Epithelial cell of esophagus (primary cell): ENCODE results near the gene LSR.

Experiments used
- DNase-seq: peaks from one replicate; pipeline ENCODE4 v3.0.0; 2010; ENCODE audit warnings: low read depth
- H3K4me3 ChIP-seq: 2 replicates; pipeline ENCODE4 v1.5.1; 2011; ENCODE audit warnings: mild to moderate bottlenecking, low read length, control low read depth
- CTCF ChIP-seq: IDR thresholded peaks from 2 replicates; pipeline ENCODE4 v1.5.1; 2011; ENCODE audit warnings: low read depth, mild to moderate bottlenecking, low read length, control low read depth, inconsistent platforms; ENCODE audit not compliant: insufficient read depth; ENCODE audit errors: missing control alignments

The LSR gene

DNA sequence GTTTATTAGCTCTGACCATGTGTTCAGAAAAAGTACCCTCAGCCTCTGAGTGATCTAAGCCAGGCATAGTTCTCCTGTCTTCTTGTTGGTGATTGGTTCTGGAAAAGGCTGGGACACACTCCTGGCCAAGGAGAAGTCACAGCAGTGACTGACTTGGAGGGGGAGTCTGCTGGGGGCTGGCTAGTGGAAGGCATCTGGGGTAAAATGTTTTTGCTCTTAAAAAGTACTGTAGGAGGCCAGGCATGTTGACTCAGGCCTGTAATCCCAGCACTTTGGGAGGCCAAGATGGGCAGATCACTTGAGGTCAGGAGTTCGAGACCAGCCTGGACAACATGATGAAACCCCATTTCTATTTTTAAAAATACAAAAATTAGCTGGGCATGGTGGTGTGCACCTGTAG is 41.9 kb upstream of the LSR start:
- no peak overlapping the region for H3K4me3 ChIP-seq
- no peak for DNase-seq
- no peak for TF ChIP-seq CTCF

GRCh38 chr19:35207391-35207871 is 41.4 kb upstream of the LSR start:
- no peak overlapping the region for H3K4me3 ChIP-seq
- TF ChIP-seq CTCF: no peak
- peak; percentile 22 for DNase-seq

GRCh38 chr19:35208121-35208520 is 40.7 kb upstream of the LSR start:
- TF ChIP-seq CTCF: no peak
- no peak for DNase-seq
- no peak overlapping the region for H3K4me3 ChIP-seq

DNA sequence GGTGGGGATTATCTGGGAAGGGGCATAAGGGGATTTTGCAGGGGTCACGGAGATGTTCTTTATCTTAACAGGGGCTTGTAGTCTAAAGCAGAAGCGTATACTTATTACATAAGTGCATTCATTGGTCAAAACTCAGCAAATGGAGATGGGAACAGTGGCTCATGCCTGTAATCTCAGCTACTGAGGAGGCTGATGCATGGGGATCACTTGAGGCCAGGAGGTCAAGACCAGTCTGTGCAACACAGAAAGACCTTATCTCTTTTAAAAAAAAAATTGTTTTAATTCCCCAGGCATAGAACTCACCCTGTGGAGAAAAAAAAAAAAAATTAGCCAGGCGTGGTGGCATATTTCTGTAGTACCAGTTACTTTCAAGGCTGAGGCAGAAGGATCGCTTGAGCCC is 39.2 kb upstream of the LSR start:
- no peak overlapping the region for H3K4me3 ChIP-seq
- TF ChIP-seq CTCF: no peak
- DNase-seq: no peak

DNA sequence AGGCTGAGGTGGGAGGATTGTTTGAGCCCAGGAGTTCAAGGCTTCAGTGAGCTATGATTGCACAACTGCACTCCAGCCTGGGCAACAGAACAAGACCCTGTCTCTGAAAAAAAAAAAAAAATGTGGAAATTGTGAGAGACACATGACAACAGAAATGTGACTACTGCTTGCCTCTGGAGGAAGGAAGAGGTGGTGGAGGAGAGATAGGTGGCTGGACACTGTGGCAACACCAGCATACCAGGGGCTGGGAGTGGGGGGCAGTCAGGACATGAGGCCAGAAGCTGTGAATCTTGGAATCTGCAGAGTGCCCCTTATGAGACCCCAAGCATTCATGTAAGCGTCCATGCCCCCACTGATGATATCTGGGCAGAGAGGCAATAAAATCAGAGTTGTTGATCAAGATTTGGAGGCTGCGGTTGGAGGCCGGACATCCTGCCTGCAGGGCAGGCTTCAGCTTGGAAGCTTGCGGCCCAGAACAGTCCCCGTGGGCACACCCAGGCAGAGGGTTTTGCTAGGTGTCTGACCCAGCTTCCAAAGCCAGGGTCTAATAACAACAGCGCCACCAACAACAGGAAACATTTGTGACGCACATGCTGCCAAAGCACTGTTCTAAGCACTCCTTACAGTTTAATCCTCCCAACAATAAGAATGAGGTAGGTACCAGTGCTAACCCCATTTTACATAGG is 37.1 kb upstream of the LSR start:
- no peak overlapping the region for H3K4me3 ChIP-seq
- no peak for DNase-seq
- no peak for TF ChIP-seq CTCF

GRCh38 chr19:35212241-35212640 is 36.6 kb upstream of the LSR start:
- no peak for DNase-seq
- no peak for TF ChIP-seq CTCF
- no peak overlapping the region for H3K4me3 ChIP-seq

DNA sequence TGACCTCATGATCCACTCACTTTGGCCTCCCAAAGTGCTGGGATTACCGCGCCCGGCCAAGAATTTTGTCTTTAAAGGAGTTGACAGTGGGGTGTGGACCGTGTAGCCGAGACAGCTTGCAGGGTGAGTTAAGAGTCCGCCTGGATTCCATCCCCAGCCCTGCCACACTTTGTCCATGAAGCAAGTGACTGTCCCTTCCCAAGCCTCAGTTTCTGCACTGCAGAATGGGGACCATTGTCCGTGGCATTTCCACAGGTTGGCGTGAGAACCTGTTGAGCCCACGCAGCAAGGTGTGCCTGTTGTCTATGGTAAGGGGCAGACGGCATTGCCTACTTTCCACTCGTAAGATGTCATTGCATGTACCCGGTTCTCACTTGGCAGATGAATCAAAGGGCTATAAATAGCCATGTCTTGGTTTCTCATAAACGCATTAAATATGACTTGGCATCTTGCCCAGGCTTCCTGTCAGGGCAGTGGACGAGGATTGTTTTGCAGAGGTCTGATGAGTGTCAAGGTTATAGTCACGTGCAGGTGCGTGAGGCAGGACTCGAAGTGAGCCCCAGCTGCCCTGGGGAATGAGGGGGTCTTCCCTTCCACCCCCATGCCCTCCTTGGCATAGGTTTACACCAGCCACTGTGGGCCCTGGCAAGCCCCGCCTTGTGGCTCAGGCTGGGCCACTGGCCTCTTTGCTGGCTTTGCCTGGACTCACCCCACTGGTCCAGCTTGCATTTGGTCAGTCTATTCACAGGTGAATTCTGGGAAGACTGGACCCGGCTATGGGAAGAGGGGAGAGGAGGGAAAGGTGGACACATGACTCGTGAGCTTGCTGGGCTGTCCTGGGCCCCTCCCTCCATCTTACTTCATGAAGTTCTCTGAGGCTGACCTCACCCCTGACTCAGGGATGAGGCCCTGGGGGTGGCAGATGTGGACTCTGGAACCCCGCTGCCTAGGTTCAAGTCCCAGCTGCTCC is 34.9 kb upstream of the LSR start:
- no peak overlapping the region for H3K4me3 ChIP-seq
- DNase-seq: peak; percentile 95

More for the DNA sequence above, 34.9 kb upstream of the LSR start:
- TF ChIP-seq CTCF: no peak
